ENCODE data around the gene TMEFF2.
"Not testable (repeated sequence)": the region's sequence is repeated elsewhere in the genome, so short reads cannot be mapped to it uniquely, and the experiment has no call there.

TMEFF2 gene

GRCh38 chr2:191926671-191927070 is 268.1 kb downstream of the TMEFF2 start:
- DNase-seq, result no peak

GRCh38 chr2:191923652-191923997 is 271.1 kb downstream of the TMEFF2 start:
- no peak for DNase-seq

GRCh38 chr2:191922736-191923651 is 271.7 kb downstream of the TMEFF2 start:
- DNase-seq, result no peak

GRCh38 chr2:191921650-191922049 is 273.1 kb downstream of the TMEFF2 start:
- not testable (repeated sequence) for DNase-seq

GRCh38 chr2:191920502-191920901 is 274.2 kb downstream of the TMEFF2 start:
- DNase-seq, result no peak

GRCh38 chr2:191917967-191918651 is 276.6 kb downstream of the TMEFF2 start:
- DNase-seq, result no peak

- DNase-seq, result no peak
Observed at GRCh38 chr2:191917430-191917881, 277.3 kb downstream of the TMEFF2 start.

- no peak for DNase-seq
Observed at GRCh38 chr2:191916826-191917225, 277.9 kb downstream of the TMEFF2 start.

GRCh38 chr2:191915750-191916149 is 279.0 kb downstream of the TMEFF2 start:
- no peak for DNase-seq

GRCh38 chr2:191913796-191914195 is 280.9 kb downstream of the TMEFF2 start:
- no peak for DNase-seq

GRCh38 chr2:191912764-191913163 is 282.0 kb downstream of the TMEFF2 start:
- peak; percentile 13 for DNase-seq

- DNase-seq, result no peak
Observed at GRCh38 chr2:191910518-191910917, 284.2 kb downstream of the TMEFF2 start.

- no peak for DNase-seq
Observed at GRCh38 chr2:191908874-191909273, 285.9 kb downstream of the TMEFF2 start.

GRCh38 chr2:191907545-191907944 is 287.2 kb downstream of the TMEFF2 start:
- no peak for DNase-seq

- no peak for DNase-seq
Observed at GRCh38 chr2:191907091-191907490, 287.6 kb downstream of the TMEFF2 start.

GRCh38 chr2:191905336-191905735 is 289.4 kb downstream of the TMEFF2 start:
- no peak for DNase-seq

GRCh38 chr2:191901031-191901430 is 293.7 kb downstream of the TMEFF2 start:
- DNase-seq, result no peak

GRCh38 chr2:191899410-191899809 is 295.3 kb downstream of the TMEFF2 start:
- DNase-seq, result no peak
